Ectodermal cell (in vitro differentiated cells): ENCODE data around the gene NCAM1. TPM values are rescaled to one million over a fixed set of nuclear protein-coding genes. Genes with fewer than 3 reads are reported as not detected.
A peak's percentile ranks its signal among the peaks of the same experiment; 100 is the strongest.
"Not testable (repeated sequence)": the region's sequence is repeated elsewhere in the genome, so short reads cannot be mapped to it uniquely, and the experiment has no call there.

Experiments used
- H3K27ac ChIP-seq: 2 replicates; pipeline ENCODE4 v1.7.0; 2013; ENCODE audit warnings: mild to moderate bottlenecking, low read depth, low read length; ENCODE audit not compliant: insufficient read depth, poor library complexity, severe bottlenecking
- H3K27me3 ChIP-seq: 2 replicates; pipeline ENCODE4 v1.7.0; 2013; ENCODE audit warnings: mild to moderate bottlenecking, low read length; ENCODE audit not compliant: insufficient read depth, control insufficient read depth, poor library complexity, severe bottlenecking
- H3K36me3 ChIP-seq: one replicate; pipeline ENCODE4 v1.7.0; 2013; ENCODE audit warnings: low read length; ENCODE audit not compliant: control insufficient read depth, insufficient read depth
- H3K4me1 ChIP-seq: one replicate; pipeline ENCODE4 v1.7.0; 2013; ENCODE audit warnings: low read length; ENCODE audit not compliant: control insufficient read depth, insufficient read depth
- H3K4me3 ChIP-seq: 2 replicates; pipeline ENCODE4 v1.7.0; 2013; ENCODE audit warnings: low read depth, low read length, control low read depth; ENCODE audit not compliant: insufficient read depth
- H3K9me3 ChIP-seq: 2 replicates; pipeline ENCODE4 v1.7.0; 2013; ENCODE audit warnings: mild to moderate bottlenecking, low read length, moderate library complexity; ENCODE audit not compliant: control insufficient read depth
- WGBS, 2 experiments: methylation state at CpG; one replicate each; pipeline ENCODE4 v1.1.7; 2013; ENCODE audit warnings: missing lambda C conversion rate in 2 of 2; 5-methylcytosine and 5-hydroxymethylcytosine counted together
- polyA plus RNA-seq, 4 experiments: library from polyadenylated mRNA; stranded (reverse); fragments of 50-300 nt; gene quantifications; one replicate each; pipeline ENCODE4 v1.2.3, GENCODE V29; 2013

NCAM1 gene
- polyA plus RNA-seq (2013, experiment 1 of 4): 56.4 TPM
- polyA plus RNA-seq (2013, experiment 2 of 4): 52.2 TPM
- polyA plus RNA-seq (2013, experiment 3 of 4): 43.1 TPM
- polyA plus RNA-seq (2013, experiment 4 of 4): 51.4 TPM

GRCh38 chr11:112961146-112961668 is at the start of gene NCAM1:
Gene NCAM1, plus strand, starts transcription at chr11:112961420.
- Histone ChIP-seq H3K4me1 (peaks cover 8% of the 10 kb centered on the region), H3K9me3 (no peaks in the 10 kb centered on the region), H3K4me3 (peak within 1 kb of the TSS; percentile 72), H3K27ac (no peak within 1 kb of the TSS), H3K27me3 (peaks cover 5% of the 10 kb centered on the region), H3K36me3 (no peaks in the 10 kb centered on the region)
- WGBS, 2 experiments: 0% methylated on average over 28 of the region's 28 CpGs

DNA sequence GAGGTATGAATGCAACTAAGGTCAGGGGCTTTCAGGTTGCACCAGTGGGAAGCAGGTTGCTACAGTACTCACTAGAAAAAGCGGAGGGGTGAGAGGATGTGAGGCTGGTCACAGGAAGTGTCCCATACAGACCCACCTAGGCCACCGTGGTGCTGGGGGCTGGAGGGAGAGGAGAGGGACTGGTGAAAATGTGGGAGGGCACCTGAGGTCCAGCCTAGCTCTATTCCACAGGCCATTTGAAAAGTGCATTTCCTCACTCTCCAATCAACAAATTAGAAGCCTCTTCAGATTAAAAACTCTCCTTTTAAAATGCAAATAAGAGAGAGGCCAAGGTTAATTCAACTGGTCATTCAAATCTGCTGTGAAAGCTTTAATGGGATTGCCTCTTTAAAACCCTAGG is 38.6 kb upstream of the NCAM1 start:
- Histone ChIP-seq H3K27me3 (no peaks in the 10 kb centered on the region), H3K9me3 (no peaks in the 10 kb centered on the region), H3K27ac (no peak overlapping the region), H3K4me1 (peaks cover 7% of the 10 kb centered on the region), H3K4me3 (no peak overlapping the region), H3K36me3 (no peaks in the 10 kb centered on the region)
- WGBS, 2 experiments: 36 to 44% methylated on average over 2 of the region's 2 CpGs

GRCh38 chr11:112924836-112925235 is 36.4 kb upstream of the NCAM1 start:
- 93 to 98% methylated on average over 3 to 6 of the region's 6 CpGs for WGBS, 2 experiments
- H3K4me1 ChIP-seq: peaks cover 12% of the 10 kb centered on the region
- H3K36me3 ChIP-seq, H3K27me3 ChIP-seq, H3K4me3 ChIP-seq, H3K9me3 ChIP-seq, H3K27ac ChIP-seq: not testable (repeated sequence)

DNA sequence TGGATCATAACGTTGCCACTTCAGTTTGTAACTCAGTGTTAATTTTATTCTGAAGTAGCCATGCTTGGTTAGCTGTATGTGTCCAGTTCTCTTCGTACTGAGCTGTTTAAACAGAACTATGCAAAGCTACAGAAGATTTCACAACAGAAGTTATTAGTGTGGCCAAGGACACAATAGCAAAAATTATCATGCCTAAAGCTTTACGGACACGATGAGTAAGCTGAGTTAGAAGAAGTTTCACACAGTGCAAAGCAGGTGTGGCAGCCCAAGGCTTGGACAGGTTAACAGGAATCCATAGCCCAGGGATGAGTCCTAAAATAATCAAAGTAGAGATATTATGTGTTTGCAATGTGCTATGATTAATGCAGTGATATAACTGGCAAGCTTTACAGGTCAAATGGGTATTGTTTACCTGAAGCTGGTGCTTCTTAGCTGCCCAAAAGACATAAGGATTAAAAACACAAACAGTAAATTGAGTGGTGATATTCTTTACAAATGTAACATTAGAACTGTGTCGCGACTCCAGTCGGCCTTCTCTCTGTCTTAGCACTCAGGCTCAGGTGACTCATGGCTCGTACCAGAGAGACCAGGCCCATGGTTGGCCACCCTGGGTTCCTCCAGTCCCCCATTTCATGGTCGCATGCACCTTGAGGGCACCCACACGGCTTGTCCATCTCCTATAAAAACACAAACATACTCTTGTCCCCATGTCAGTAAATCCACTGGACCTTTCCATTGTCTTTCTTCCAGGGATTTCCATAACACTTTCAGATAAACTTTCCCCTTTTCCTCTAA is 35.5 kb upstream of the NCAM1 start:
- peaks cover 12% of the 10 kb centered on the region for H3K4me1 ChIP-seq
- no peaks in the 10 kb centered on the region for H3K36me3 ChIP-seq
- H3K4me3 ChIP-seq: no peak overlapping the region
- H3K9me3 ChIP-seq: no peaks in the 10 kb centered on the region
- 91% methylated on average over 10 of the region's 10 CpGs for WGBS, 2 experiments
- no peaks in the 10 kb centered on the region for H3K27me3 ChIP-seq
- H3K27ac ChIP-seq: no peak overlapping the region

DNA sequence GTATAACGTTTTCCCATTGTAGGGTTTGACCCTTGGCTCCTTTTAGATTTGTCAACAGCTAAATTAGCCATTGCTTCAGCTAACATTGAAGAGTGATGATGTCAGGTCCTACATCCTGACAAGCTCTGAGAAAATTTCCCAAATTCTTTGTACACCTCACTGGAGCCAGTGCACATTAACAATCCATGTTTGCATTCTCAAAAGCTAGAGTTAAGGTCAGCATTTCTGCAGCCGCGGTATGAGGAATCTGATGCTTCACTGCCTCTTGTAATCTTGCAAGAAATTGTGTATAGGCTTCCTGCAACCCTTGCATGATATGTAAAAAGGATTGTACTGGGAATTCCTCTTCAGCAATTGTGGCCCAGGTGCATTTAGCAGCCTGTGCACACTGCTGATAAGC is 33.1 kb upstream of the NCAM1 start:
- Histone ChIP-seq H3K27ac (no peak overlapping the region), H3K4me3 (no peak overlapping the region), H3K4me1 (peaks cover 5% of the 10 kb centered on the region), H3K9me3 (no peaks in the 10 kb centered on the region), H3K27me3 (no peaks in the 10 kb centered on the region), H3K36me3 (no peaks in the 10 kb centered on the region)
- WGBS, 2 experiments: 93 to 94% methylated on average over 3 of the region's 3 CpGs

GRCh38 chr11:112929432-112929831 is 31.8 kb upstream of the NCAM1 start:
- 94 to 97% methylated on average over 4 of the region's 4 CpGs for WGBS, 2 experiments
- peaks cover 5% of the 10 kb centered on the region for H3K4me1 ChIP-seq
- no peaks in the 10 kb centered on the region for H3K36me3 ChIP-seq
- H3K9me3 ChIP-seq: no peaks in the 10 kb centered on the region
- H3K27me3 ChIP-seq: no peaks in the 10 kb centered on the region
- H3K27ac ChIP-seq: no peak overlapping the region
- no peak overlapping the region for H3K4me3 ChIP-seq

GRCh38 chr11:112931703-112932102 is 29.5 kb upstream of the NCAM1 start:
- Histone ChIP-seq H3K36me3 (no peaks in the 10 kb centered on the region), H3K27ac (no peak overlapping the region), H3K4me3 (no peak overlapping the region), H3K9me3 (no peaks in the 10 kb centered on the region), H3K27me3 (no peaks in the 10 kb centered on the region), H3K4me1 (peaks cover 5% of the 10 kb centered on the region)
- 89 to 92% methylated on average over 4 of the region's 4 CpGs for WGBS, 2 experiments

DNA sequence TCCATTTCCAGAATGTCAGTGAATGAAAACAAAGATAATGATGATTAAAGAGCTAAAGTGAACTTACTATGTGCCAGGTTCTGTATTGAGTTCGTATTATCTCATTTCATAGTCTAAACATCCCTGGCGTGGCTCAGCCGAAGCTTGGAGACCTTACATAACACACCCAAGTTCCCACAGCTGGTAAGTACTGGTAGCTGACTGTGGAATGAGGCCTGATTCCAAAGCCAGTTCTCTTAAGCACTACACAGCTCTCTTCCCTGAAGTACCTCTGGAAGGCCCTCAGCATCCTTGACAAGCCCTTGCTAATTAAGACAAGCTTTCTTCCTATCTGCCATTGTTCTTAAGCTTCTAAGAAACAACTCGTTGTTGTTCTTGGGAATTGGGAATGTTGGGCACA is 28.6 kb upstream of the NCAM1 start:
- Histone ChIP-seq H3K27ac (no peak overlapping the region), H3K36me3 (no peaks in the 10 kb centered on the region), H3K4me1 (peaks cover 5% of the 10 kb centered on the region), H3K9me3 (no peaks in the 10 kb centered on the region), H3K27me3 (no peaks in the 10 kb centered on the region), H3K4me3 (no peak overlapping the region)
- WGBS, 2 experiments: 77 to 92% methylated on average over 4 of the region's 4 CpGs

DNA sequence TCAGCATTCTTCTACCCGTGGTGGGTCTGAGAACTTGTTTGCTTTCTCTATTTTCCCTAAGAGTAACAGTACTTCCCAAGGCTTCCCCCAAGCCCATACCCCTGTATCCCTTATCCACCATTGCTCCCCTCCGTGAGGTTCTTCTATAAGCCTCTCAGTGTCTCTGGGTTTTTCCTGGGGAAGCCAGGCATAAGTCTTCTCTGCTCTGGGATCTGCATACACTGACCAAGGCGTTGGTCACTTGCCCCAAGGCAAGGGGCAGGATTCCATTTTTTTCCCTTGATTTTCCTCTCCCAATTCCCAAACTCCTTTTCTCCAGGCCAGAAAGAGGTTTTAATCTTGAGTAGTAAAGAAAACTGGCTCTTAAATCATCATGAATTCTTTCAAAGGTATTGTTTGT is 27.2 kb upstream of the NCAM1 start:
- no peak overlapping the region for H3K27ac ChIP-seq
- no peaks in the 10 kb centered on the region for H3K36me3 ChIP-seq
- WGBS, 2 experiments: 76% methylated on average over 3 of the region's 3 CpGs
- no peaks in the 10 kb centered on the region for H3K27me3 ChIP-seq
- no peak overlapping the region for H3K4me3 ChIP-seq
- no peaks in the 10 kb centered on the region for H3K9me3 ChIP-seq
- H3K4me1 ChIP-seq: no peaks in the 10 kb centered on the region

DNA sequence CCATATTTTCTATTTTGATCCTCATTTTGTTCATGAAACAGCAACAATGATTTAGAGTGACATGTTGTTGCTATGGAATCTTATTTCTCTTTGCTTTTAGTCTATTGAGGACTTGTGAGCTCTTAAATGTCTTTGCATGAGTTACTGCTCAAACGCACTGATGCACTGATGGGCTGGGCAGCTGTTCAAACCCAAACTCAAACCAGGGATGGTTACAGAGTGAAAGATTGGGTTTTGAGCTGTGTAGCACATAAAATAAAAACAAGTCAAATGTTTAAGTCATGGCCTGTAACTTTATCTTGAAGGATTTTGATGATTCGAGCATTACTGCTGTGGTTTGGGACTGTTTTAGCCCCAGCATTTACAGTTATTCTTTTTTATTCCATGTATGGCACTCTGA is 20.1 kb upstream of the NCAM1 start:
- Histone ChIP-seq H3K9me3 (no peaks in the 10 kb centered on the region), H3K36me3 (no peaks in the 10 kb centered on the region), H3K27me3 (no peaks in the 10 kb centered on the region), H3K27ac (no peak overlapping the region), H3K4me1 (no peaks in the 10 kb centered on the region), H3K4me3 (no peak overlapping the region)
- 90 to 98% methylated on average over 2 of the region's 2 CpGs for WGBS, 2 experiments
